H1 (cell line): Measurements from ENCODE around the gene ANXA4. TPM values are rescaled to one million over a fixed set of nuclear protein-coding genes. Genes with fewer than 3 reads are reported as not detected.

Source experiments
- CTCF ChIA-PET: fragments of 300-600 bp; sonication (Branson Sonifier 250); formaldehyde crosslinking; loops from one replicate; lab custom pipeline; 2021; ENCODE audit not compliant: partially characterized antibody; lab: Charles Lee
- POLR2A ChIA-PET: fragments of 300-600 bp; sonication (Branson Sonifier 250); formaldehyde crosslinking; loops from one replicate; lab custom pipeline; 2021; ENCODE audit warnings: inconsistent platforms; ENCODE audit not compliant: partially characterized antibody; lab: Charles Lee
- DNase-seq, 2 experiments: peaks; one replicate each; pipeline versions ENCODE4 v3.0.0 to v3.0.0-alpha.2; 2010 to 2022; ENCODE audit warnings: low spot score in 2 of 2, low read depth in 1 of 2, mixed read lengths in 1 of 2
- FAIRE-seq: peaks from 2 replicates; lab custom pipeline; 2011; peaks lifted over from hg19 to GRCh38; lab: Jason Lieb, UNC
- H2AFZ ChIP-seq: 2 replicates; pipeline ENCODE4 v1.8.1; 2012; ENCODE audit warnings: low read length, inconsistent platforms
- H2AK5ac ChIP-seq: 2 replicates; pipeline ENCODE4 v1.6.1; 2013; ENCODE audit warnings: low read depth, low read length
- H2BK120ac ChIP-seq: replicated peaks from 2 replicates; pipeline ENCODE3; 2013; ENCODE audit warnings: low read depth, low read length, inconsistent platforms
- H2BK12ac ChIP-seq: 2 replicates; pipeline ENCODE4 v1.6.1; 2013; ENCODE audit warnings: low read depth, low read length
- H2BK15ac ChIP-seq: 2 replicates; pipeline ENCODE4 v1.6.1; 2013; ENCODE audit warnings: low read length
- H2BK20ac ChIP-seq: 2 replicates; pipeline ENCODE4 v1.6.1; 2013; ENCODE audit warnings: low read length
- H2BK5ac ChIP-seq: 2 replicates; pipeline ENCODE4 v1.6.1; 2013; ENCODE audit warnings: low read depth, low read length
- H3K14ac ChIP-seq: 2 replicates; pipeline ENCODE4 v1.6.1; 2013; ENCODE audit warnings: inconsistent platforms; ENCODE audit not compliant: insufficient read length
- H3K18ac ChIP-seq: 2 replicates; pipeline ENCODE4 v1.6.1; 2013; ENCODE audit warnings: low read length; ENCODE audit errors: extremely low read depth
- H3K23ac ChIP-seq: 2 replicates; pipeline ENCODE4 v1.6.1; 2013; ENCODE audit warnings: inconsistent platforms; ENCODE audit not compliant: insufficient read length
- H3K23me2 ChIP-seq: 2 replicates; pipeline ENCODE4 v1.6.1; 2013; ENCODE audit warnings: low read depth, low read length
- H3K27ac ChIP-seq: 2 replicates; pipeline ENCODE4 v1.6.1; 2011; ENCODE audit warnings: low read depth, low read length, inconsistent platforms
- H3K27me3 ChIP-seq, 4 experiments: replicated peaks in 1 of 4; 1 replicate in 1 of 4; 2 replicates in 3 of 4; pipeline versions ENCODE4 v1.6.1 to v1.8.1; 2011 to 2013; ENCODE audit warnings: low read length in 3 of 4, mild to moderate bottlenecking in 3 of 4, inconsistent platforms in 2 of 4, mixed read lengths in 2 of 4, moderate library complexity in 1 of 4; ENCODE audit not compliant: control insufficient read depth in 3 of 4, insufficient read depth in 3 of 4; ENCODE audit errors: extremely low read depth in 1 of 4
- H3K36me3 ChIP-seq, 4 experiments: 2 replicates each; pipeline versions ENCODE4 v1.6.1 to v1.8.1; 2011 to 2013; ENCODE audit warnings: mild to moderate bottlenecking in 4 of 4, low read length in 3 of 4, moderate library complexity in 2 of 4, control low read depth in 1 of 4, inconsistent platforms in 1 of 4; ENCODE audit not compliant: insufficient read depth in 4 of 4, control insufficient read depth in 2 of 4
- H3K4ac ChIP-seq: replicated peaks from 2 replicates; pipeline ENCODE3; 2013; ENCODE audit warnings: low read length, low read depth, mixed read lengths, inconsistent platforms; ENCODE audit not compliant: insufficient read length
- H3K4me1 ChIP-seq, 4 experiments: replicated peaks in 1 of 4; 1 replicate in 1 of 4; 2 replicates in 3 of 4; pipeline versions ENCODE4 v1.6.1 to v1.8.1; 2011 to 2013; ENCODE audit warnings: low read length in 3 of 4, inconsistent platforms in 2 of 4, mixed read lengths in 1 of 4; ENCODE audit not compliant: insufficient read depth in 4 of 4, control insufficient read depth in 3 of 4
- H3K4me2 ChIP-seq, 2 experiments: 2 replicates each; pipeline versions ENCODE4 v1.6.1 to v1.8.1; 2011 to 2013; ENCODE audit warnings: low read depth in 2 of 2, low read length in 2 of 2, control low read depth in 1 of 2, inconsistent platforms in 1 of 2, mild to moderate bottlenecking in 1 of 2; ENCODE audit not compliant: insufficient read depth in 1 of 2
- H3K4me3 ChIP-seq, 4 experiments: fragments of 200-600, 300-600 bp in 1 of 4; sonication (generic), shearing (Covaris generic), sonication (Bioruptor Twin) in 1 of 4; 2 replicates each; pipeline versions ENCODE4 v1.5.1 to v1.8.1; 2011 to 2016; ENCODE audit warnings: low read length in 4 of 4, low read depth in 3 of 4, control low read depth in 2 of 4, inconsistent platforms in 2 of 4, mild to moderate bottlenecking in 2 of 4, mixed read lengths in 1 of 4, moderate library complexity in 1 of 4; ENCODE audit not compliant: insufficient read depth in 2 of 4; ENCODE audit errors: extremely low read depth in 1 of 4
- H3K56ac ChIP-seq: replicated peaks from 2 replicates; pipeline ENCODE3; 2013; ENCODE audit warnings: low read depth, mild to moderate bottlenecking, mixed read lengths, low read length, inconsistent platforms; ENCODE audit not compliant: insufficient read length
- H3K79me1 ChIP-seq: 2 replicates; pipeline ENCODE4 v1.6.1; 2013; ENCODE audit warnings: low read depth, low read length, control low read depth
- H3K79me2 ChIP-seq, 2 experiments: 2 replicates each; pipeline versions ENCODE4 v1.6.1 to v1.8.1; 2012 to 2013; ENCODE audit warnings: low read length in 2 of 2, mild to moderate bottlenecking in 2 of 2, inconsistent platforms in 1 of 2; ENCODE audit not compliant: insufficient read depth in 2 of 2, control insufficient read depth in 1 of 2
- H3K9ac ChIP-seq, 4 experiments: replicated peaks in 1 of 4; 1 replicate in 1 of 4; 2 replicates in 3 of 4; pipeline versions ENCODE4 v1.6.1 to v1.8.1; 2011 to 2013; ENCODE audit warnings: low read depth in 3 of 4, low read length in 3 of 4, control low read depth in 2 of 4, mild to moderate bottlenecking in 2 of 4, moderate library complexity in 2 of 4, inconsistent platforms in 1 of 4; ENCODE audit errors: extremely low read depth in 1 of 4
- H3K9me3 ChIP-seq, 2 experiments: 2 replicates each; pipeline versions ENCODE4 v1.6.1 to v1.8.1; 2012 to 2013; ENCODE audit warnings: mild to moderate bottlenecking in 2 of 2, moderate library complexity in 2 of 2, control low read depth in 1 of 2, inconsistent platforms in 1 of 2, low read depth in 1 of 2, low read length in 1 of 2, mixed read lengths in 1 of 2; ENCODE audit not compliant: insufficient read depth in 2 of 2
- H4K20me1 ChIP-seq, 2 experiments: replicated peaks in 1 of 2; 2 replicates each; pipeline versions ENCODE3 to v1.8.1; 2011 to 2013; ENCODE audit warnings: inconsistent platforms in 2 of 2, low read length in 2 of 2, mild to moderate bottlenecking in 1 of 2; ENCODE audit not compliant: insufficient read depth in 2 of 2, control insufficient read depth in 1 of 2
- H4K5ac ChIP-seq: 2 replicates; pipeline ENCODE4 v1.6.1; 2013; ENCODE audit warnings: low read length, low read depth, mixed read lengths, inconsistent platforms; ENCODE audit not compliant: insufficient read length
- H4K8ac ChIP-seq: 2 replicates; pipeline ENCODE4 v1.8.0; 2013; ENCODE audit warnings: mild to moderate bottlenecking, moderate library complexity, low read length, inconsistent platforms; ENCODE audit not compliant: insufficient read depth; ENCODE audit errors: extremely low read depth
- H4K91ac ChIP-seq: replicated peaks from 2 replicates; pipeline ENCODE3; 2013; ENCODE audit warnings: low read length, mixed read lengths, inconsistent platforms; ENCODE audit not compliant: insufficient read length
- BACH1 ChIP-seq: IDR thresholded peaks from 2 replicates; pipeline ENCODE4 v1.6.1; 2012; ENCODE audit warnings: low read length, improper control_type of control experiment
- BRCA1 ChIP-seq: IDR thresholded peaks from 2 replicates; pipeline ENCODE4 v1.6.1; 2012; ENCODE audit warnings: low read depth, low read length, improper control_type of control experiment
- EZH2 ChIP-seq: fragments of 200-600 bp; sonication (generic); IDR thresholded peaks from 2 replicates; pipeline ENCODE4 v1.7.1; 2012; ENCODE audit warnings: low read depth, mild to moderate bottlenecking, moderate library complexity, low read length, inconsistent platforms; ENCODE audit not compliant: severe bottlenecking
- POU5F1 ChIP-seq: IDR thresholded peaks from 2 replicates; pipeline ENCODE4 v1.6.1; 2011; ENCODE audit warnings: low read depth, mild to moderate bottlenecking, low read length, moderate library complexity
- RBBP5 ChIP-seq: IDR thresholded peaks from 2 replicates; pipeline ENCODE4 v1.7.1; 2012; ENCODE audit warnings: low read depth, mild to moderate bottlenecking, inconsistent platforms, low read length, moderate library complexity, borderline replicate concordance
- RNF2 ChIP-seq: fragments of 200-900, 300-1000 bp; sonication (generic); IDR thresholded peaks from 2 replicates; pipeline ENCODE4 v1.7.1; 2016; ENCODE audit warnings: borderline replicate concordance, low read depth, mild to moderate bottlenecking, antibody characterized with exemption, low read length; ENCODE audit not compliant: poor library complexity, severe bottlenecking; ENCODE audit errors: missing control alignments
- SIRT6 ChIP-seq: IDR thresholded peaks from one replicate; pipeline ENCODE4 v1.7.1; 2012; ENCODE audit warnings: low read length, inconsistent platforms
- SP1 ChIP-seq: IDR thresholded peaks from 2 replicates; pipeline ENCODE4 v1.6.1; 2011; ENCODE audit warnings: low read depth, low read length
- TBP ChIP-seq: IDR thresholded peaks from 2 replicates; pipeline ENCODE4 v1.6.1; 2011; ENCODE audit warnings: low read depth, low read length, improper control_type of control experiment
- TEAD4 ChIP-seq: IDR thresholded peaks from 2 replicates; pipeline ENCODE4 v1.6.1; 2012; ENCODE audit warnings: low read depth, low read length, inconsistent platforms, mixed read lengths
- WGBS, 2 experiments: shearing (Covaris generic) in 1 of 2; methylation state at CpG; one replicate each; pipeline versions ENCODE4 v1.1.6 to v1.1.7; 2013 to 2015; ENCODE audit warnings: low lambda C conversion rate in 2 of 2, mixed read lengths in 2 of 2, inconsistent platforms in 1 of 2, low coverage in 1 of 2, missing lambda C conversion rate in 1 of 2; ENCODE audit not compliant: insufficient replicate concordance in 2 of 2, insufficient coverage in 1 of 2, insufficient read length in 1 of 2; ENCODE audit errors: extremely low coverage in 1 of 2, missing lambda C conversion rate in 1 of 2; 5-methylcytosine and 5-hydroxymethylcytosine counted together
- polyA plus RNA-seq, 7 experiments: library from polyadenylated mRNA; depleted of rRNA in 3 of 7; stranded (reverse) in 5 of 7; unstranded in 2 of 7; fragments of >200 nt in 5 of 7; fragments of 200-250 nt in 2 of 7; gene quantifications; 1 replicate in 5 of 7; 2 replicates in 1 of 7; 4 replicates in 1 of 7; pipeline versions ENCODE4 v1.2.1 to v1.2.3, GENCODE V29; 2011 to 2013; ENCODE audit warnings: missing spikeins in 2 of 7, mixed read lengths in 2 of 7
- total RNA-seq: library from RNA; stranded (reverse); fragmentation: NEBNext Ultra II Directional; extraction: Animal tissue kit (Norgen Biotek cat#: 25700); gene quantifications from 2 replicates; pipeline ENCODE4 v1.2.1, GENCODE V29; 2021
- TF ChIP-seq, protein P1 (sequence below): IDR thresholded peaks from 2 replicates; pipeline ENCODE4 v1.6.1; 2011; ENCODE audit warnings: low read depth, mild to moderate bottlenecking, low read length; ENCODE audit not compliant: insufficient read depth

Gene ANXA4
- total and polyA plus RNA-seq, 2 of the 8 experiments (the other 6 are each of a cell fraction or from before 2014, with no cell fraction given): 9.4 to 17.6 TPM

DNA sequence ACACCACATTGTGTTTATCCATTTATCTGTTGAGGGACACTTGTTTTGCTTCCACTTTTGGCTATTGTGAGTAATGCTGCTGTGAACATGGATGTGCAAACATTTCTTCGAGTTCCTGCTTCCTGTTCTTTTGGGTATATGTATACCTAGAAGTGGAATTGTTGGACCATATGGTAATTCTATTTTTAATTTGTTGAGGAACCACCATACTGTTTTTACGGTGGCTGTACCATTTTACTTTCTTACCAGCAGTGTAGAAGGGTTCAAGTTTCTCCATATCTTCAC lies 23.1 kb downstream of the ANXA4 start:
- Histone ChIP-seq H3K4ac (no peak overlapping the region), H2AFZ (no peak overlapping the region), H3K79me1 (no peaks in the 10 kb centered on the region; the same call in 1 of the 2 replicates), H3K79me2 (no peaks in the 10 kb centered on the region), H3K27ac (no peak overlapping the region), H2BK20ac (no peak overlapping the region), H3K18ac (no peak overlapping the region), H3K9me3 (no peaks in the 10 kb centered on the region), H3K36me3 (no peaks in the 10 kb centered on the region; a peak in 1 of 8 replicates), H2BK5ac (no peak overlapping the region), H3K56ac (no peak overlapping the region), H4K20me1 (no peaks in the 10 kb centered on the region), H3K23ac (no peak overlapping the region), H3K4me1 (no peaks in the 10 kb centered on the region), H3K4me3 (no peak overlapping the region), H2BK120ac (no peak overlapping the region), H3K14ac (no peak overlapping the region), H4K8ac (no peak overlapping the region), H4K91ac (no peak overlapping the region), H3K9ac (no peak overlapping the region), H3K4me2 (no peak overlapping the region), H2BK15ac (no peak overlapping the region), H3K27me3 (no peaks in the 10 kb centered on the region), H4K5ac (no peak overlapping the region), H2AK5ac (no peak overlapping the region), H3K23me2 (peaks cover 2% of the 10 kb centered on the region; the same call in 1 of the 2 replicates), H2BK12ac (no peak overlapping the region)
- TF ChIP-seq SP1 (no peak), SIRT6 (no peak), POU5F1 (no peak), RNF2 (no peak), EZH2 (no peak), BRCA1 (no peak), RBBP5 (no peak), TEAD4 (no peak), TBP (no peak), BACH1 (no peak)
- TF ChIP-seq, protein P1, sequence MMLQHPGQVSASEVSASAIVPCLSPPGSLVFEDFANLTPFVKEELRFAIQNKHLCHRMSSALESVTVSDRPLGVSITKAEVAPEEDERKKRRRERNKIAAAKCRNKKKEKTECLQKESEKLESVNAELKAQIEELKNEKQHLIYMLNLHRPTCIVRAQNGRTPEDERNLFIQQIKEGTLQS: no peak
- ChIA-PET CTCF (interaction anchor here (0.9 kb wide), 1 partner anchor 14 kb away, joined by 3 read pairs; no protein-coding TSS in a partner anchor), POLR2A (no interaction called here)
- DNase-seq: no peak
- FAIRE-seq: no peak
- WGBS, 2 experiments: 90% methylated on average over 2 of the region's 2 CpGs; no CpG with 5 or more reads in 1 of the 2 experiments
